Measurements from ENCODE around the gene SWT1. TPM values are rescaled to one million over a fixed set of nuclear protein-coding genes. Genes with fewer than 3 reads are reported as not detected.
A peak's percentile ranks its signal among the peaks of the same experiment; 100 is the strongest.

Gene SWT1
- total RNA-seq, 3 donors from 2014 or later = 10.5 to 13.9 (median 10.9) TPM

DNA sequence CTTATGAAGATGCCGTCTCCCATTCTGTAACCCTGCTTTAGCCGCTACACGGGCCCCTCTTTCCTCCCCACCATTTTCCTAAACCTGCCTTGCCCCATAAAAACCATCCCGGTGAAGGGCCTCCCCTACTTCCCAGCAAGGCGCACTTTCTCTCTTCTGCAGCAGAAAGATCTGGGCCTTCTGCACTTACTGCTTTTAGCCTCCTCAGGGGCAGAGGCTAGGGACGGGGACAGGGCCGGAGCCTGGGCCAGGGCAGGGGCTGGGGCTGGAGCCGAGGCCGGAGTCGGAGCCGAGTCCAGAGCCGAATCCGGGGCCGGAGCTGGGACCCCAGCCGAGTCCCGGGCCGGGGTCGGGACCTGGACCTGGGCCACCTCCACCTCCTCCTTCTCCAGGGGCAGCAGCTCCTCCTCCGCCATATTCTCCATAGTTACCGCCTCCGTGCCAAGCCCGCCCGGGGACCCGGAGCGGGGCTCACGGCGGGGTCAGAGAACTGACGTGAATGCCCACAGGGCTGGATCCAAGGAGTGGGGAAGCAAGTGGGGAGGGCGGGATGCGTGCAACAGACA is 596 bp upstream of the SWT1 start:
- intact Hi-C loops (cut with DNase I; ENCODE audit: low total_unique reads) = no loop called here
- Histone ChIP-seq H3K36me3 (no peaks in the 10 kb centered on the region), H3K4me3 (peak overlapping the region; percentile 87 to 91 (median 87)), H3K4me1 (peaks cover 0 to 30% of the 10 kb centered on the region in 2 donors), H3K27ac (peak overlapping the region; percentile 98 to 100), H3K27me3 (no peaks in the 10 kb centered on the region), H3K9me3 (no peaks in the 10 kb centered on the region)
- TF ChIP-seq, protein P1, sequence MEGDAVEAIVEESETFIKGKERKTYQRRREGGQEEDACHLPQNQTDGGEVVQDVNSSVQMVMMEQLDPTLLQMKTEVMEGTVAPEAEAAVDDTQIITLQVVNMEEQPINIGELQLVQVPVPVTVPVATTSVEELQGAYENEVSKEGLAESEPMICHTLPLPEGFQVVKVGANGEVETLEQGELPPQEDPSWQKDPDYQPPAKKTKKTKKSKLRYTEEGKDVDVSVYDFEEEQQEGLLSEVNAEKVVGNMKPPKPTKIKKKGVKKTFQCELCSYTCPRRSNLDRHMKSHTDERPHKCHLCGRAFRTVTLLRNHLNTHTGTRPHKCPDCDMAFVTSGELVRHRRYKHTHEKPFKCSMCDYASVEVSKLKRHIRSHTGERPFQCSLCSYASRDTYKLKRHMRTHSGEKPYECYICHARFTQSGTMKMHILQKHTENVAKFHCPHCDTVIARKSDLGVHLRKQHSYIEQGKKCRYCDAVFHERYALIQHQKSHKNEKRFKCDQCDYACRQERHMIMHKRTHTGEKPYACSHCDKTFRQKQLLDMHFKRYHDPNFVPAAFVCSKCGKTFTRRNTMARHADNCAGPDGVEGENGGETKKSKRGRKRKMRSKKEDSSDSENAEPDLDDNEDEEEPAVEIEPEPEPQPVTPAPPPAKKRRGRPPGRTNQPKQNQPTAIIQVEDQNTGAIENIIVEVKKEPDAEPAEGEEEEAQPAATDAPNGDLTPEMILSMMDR (IDR thresholded peaks at IDR 0.05) = peak in 1 of 3 donors; percentile 21
- TF ChIP-seq POLR2AphosphoS5 (IDR thresholded peaks at IDR 0.05) = no peak
- peak in 1 of 2 donors; percentile 54 for DNase-seq (ENCODE audit: low spot score in 2 of 2)

- peak overlapping the region; percentile 98 to 100 for H3K27ac ChIP-seq
- H3K36me3 ChIP-seq = no peaks in the 10 kb centered on the region
- intact Hi-C loops (cut with DNase I; ENCODE audit: low total_unique reads) = no loop called here
- TF ChIP-seq POLR2A (IDR thresholded peaks at IDR 0.05) (no peak), POLR2AphosphoS5 (IDR thresholded peaks at IDR 0.05) (no peak)
- TF ChIP-seq, protein P1 (IDR thresholded peaks at IDR 0.05) = no peak
- H3K9me3 ChIP-seq = no peaks in the 10 kb centered on the region
- peaks cover 0 to 24% of the 10 kb centered on the region in 2 donors for H3K4me1 ChIP-seq
- no peaks in the 10 kb centered on the region for H3K27me3 ChIP-seq
- no peak for DNase-seq (ENCODE audit: low spot score in 2 of 2)
- H3K4me3 ChIP-seq = peak overlapping the region; percentile 87 to 91 (median 87)
Measured at GRCh38 chr1:185157599-185158412, 839 bp downstream of the SWT1 start.

DNA sequence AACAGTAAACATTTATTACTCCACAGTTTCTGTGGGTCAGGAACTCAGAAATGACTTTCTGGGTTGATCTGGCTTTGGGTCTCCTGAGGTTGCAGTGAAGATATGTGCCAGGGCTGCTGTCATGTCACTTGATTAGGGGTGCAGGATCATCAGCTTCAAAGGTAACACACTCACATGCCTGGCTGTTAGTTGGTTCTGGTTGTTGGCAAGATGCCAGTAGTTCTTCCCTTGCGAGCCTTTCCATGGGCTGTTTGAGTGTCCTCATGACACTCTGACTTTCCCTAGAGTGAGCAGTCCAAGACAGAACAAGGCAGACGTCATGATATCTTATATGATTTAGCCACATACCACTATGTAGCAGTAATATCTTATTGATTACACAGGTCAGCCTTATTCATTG is 1.8 kb downstream of the SWT1 start:
- H3K27ac ChIP-seq = no peak overlapping the region
- intact Hi-C loops (cut with DNase I; ENCODE audit: low total_unique reads) = no loop called here
- H3K4me3 ChIP-seq = no peak overlapping the region
- peaks cover 0 to 20% of the 10 kb centered on the region in 2 donors for H3K4me1 ChIP-seq
- H3K27me3 ChIP-seq = no peaks in the 10 kb centered on the region
- H3K36me3 ChIP-seq = no peaks in the 10 kb centered on the region
- DNase-seq (ENCODE audit: low spot score in 2 of 2) = no peak
- TF ChIP-seq POLR2A (IDR thresholded peaks at IDR 0.05) (no peak), POLR2AphosphoS5 (IDR thresholded peaks at IDR 0.05) (no peak)
- TF ChIP-seq, protein P1 (IDR thresholded peaks at IDR 0.05) = no peak
- no peaks in the 10 kb centered on the region for H3K9me3 ChIP-seq

- no peak overlapping the region for H3K27ac ChIP-seq
- intact Hi-C loops (cut with DNase I; ENCODE audit: low total_unique reads) = no loop called here
Measured at GRCh38 chr1:185159966-185160365, 3.0 kb downstream of the SWT1 start.

More at GRCh38 chr1:185159966-185160365, 3.0 kb downstream of the SWT1 start:
- peaks cover 0 to 14% of the 10 kb centered on the region in 2 donors for H3K4me1 ChIP-seq
- H3K9me3 ChIP-seq = no peaks in the 10 kb centered on the region
- no peak for TF ChIP-seq POLR2AphosphoS5 (IDR thresholded peaks at IDR 0.05)
- TF ChIP-seq, protein P1 (IDR thresholded peaks at IDR 0.05) = no peak
- no peak for TF ChIP-seq POLR2A (IDR thresholded peaks at IDR 0.05)
- no peak overlapping the region for H3K4me3 ChIP-seq
- no peaks in the 10 kb centered on the region for H3K27me3 ChIP-seq
- DNase-seq (ENCODE audit: low spot score in 2 of 2) = no peak
- H3K36me3 ChIP-seq = no peaks in the 10 kb centered on the region
